Activated naive CD4-positive, alpha-beta T cell treated with anti-CD3 and anti-CD28 coated beads, Interleukin-2, amount 50 U/mL, for 24 hours (primary cell): ENCODE results near the gene ZNF512.

Experiments
- H3K27ac Mint-ChIP-seq: one replicate; pipeline ENCODE4 v1.8.0; 2021; ENCODE audit warnings: mild to moderate bottlenecking, mixed read lengths
- H3K27me3 Mint-ChIP-seq: one replicate; pipeline ENCODE4 v1.8.0; 2021; ENCODE audit warnings: mixed read lengths
- H3K36me3 Mint-ChIP-seq: one replicate; pipeline ENCODE4 v1.8.0; 2021; ENCODE audit warnings: mixed read lengths
- H3K4me1 Mint-ChIP-seq: one replicate; pipeline ENCODE4 v1.8.0; 2021; ENCODE audit warnings: mixed read lengths
- H3K4me3 Mint-ChIP-seq: one replicate; pipeline ENCODE4 v1.8.0; 2021; ENCODE audit warnings: mild to moderate bottlenecking, mixed read lengths
- H3K9me3 Mint-ChIP-seq: one replicate; pipeline ENCODE4 v1.8.0; 2021; ENCODE audit warnings: mixed read lengths

ZNF512 gene

DNA sequence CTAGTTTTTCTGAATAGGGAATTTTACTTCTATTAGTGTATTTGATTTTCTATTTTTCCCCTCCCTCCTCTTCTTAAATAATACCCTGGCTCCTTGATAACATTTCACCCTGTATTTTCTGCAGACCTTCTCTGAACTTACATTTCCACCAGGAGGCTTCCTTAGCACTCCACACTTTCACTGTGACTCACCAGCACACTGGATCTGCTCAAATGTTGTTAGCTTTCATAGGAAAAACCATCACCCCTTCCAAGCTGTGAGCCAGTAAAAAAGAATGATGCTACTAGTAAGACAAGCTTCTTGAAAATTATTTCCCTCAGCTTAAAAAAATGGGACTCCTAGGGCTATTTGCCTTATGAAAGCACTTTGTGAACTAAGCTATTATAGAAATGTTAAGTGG is 64.4 kb downstream of the ZNF512 start:
- Mint-ChIP-seq H3K27ac (no peak overlapping the region), H3K4me1 (no peaks in the 10 kb centered on the region), H3K4me3 (no peak overlapping the region), H3K9me3 (no peaks in the 10 kb centered on the region), H3K27me3 (no peaks in the 10 kb centered on the region), H3K36me3 (peaks cover 10% of the 10 kb centered on the region)

- Mint-ChIP-seq H3K36me3 (peaks cover 10% of the 10 kb centered on the region), H3K27me3 (no peaks in the 10 kb centered on the region), H3K27ac (no peak overlapping the region), H3K4me3 (no peak overlapping the region), H3K4me1 (peaks cover 4% of the 10 kb centered on the region), H3K9me3 (no peaks in the 10 kb centered on the region)
Measured at GRCh38 chr2:27647737-27648136, 64.9 kb downstream of the ZNF512 start.

GRCh38 chr2:27651056-27651455 is 68.2 kb downstream of the ZNF512 start:
- H3K4me3 Mint-ChIP-seq: no peak overlapping the region
- H3K27ac Mint-ChIP-seq: no peak overlapping the region
- H3K9me3 Mint-ChIP-seq: no peaks in the 10 kb centered on the region
- peaks cover 17% of the 10 kb centered on the region for H3K36me3 Mint-ChIP-seq
- peaks cover 18% of the 10 kb centered on the region for H3K4me1 Mint-ChIP-seq
- H3K27me3 Mint-ChIP-seq: no peaks in the 10 kb centered on the region

DNA sequence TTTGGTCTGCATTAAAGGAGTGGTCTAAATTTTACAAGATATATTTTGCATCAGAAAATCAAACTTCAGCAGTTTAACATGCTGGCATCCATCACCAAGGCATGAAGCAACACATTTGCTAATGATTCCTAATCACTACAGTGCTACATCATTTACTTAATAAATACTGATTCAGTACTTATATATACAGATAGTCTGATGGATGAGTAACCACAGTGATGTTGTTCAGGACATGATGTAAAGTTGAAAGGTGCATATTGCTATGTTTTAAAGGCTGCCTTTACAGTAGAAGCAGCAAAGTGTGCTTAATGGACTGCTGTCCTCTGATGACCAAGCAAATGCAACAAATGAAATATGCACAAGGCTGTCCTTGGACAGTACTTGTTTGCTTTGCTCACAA is 69.5 kb downstream of the ZNF512 start:
- H3K9me3 Mint-ChIP-seq: no peaks in the 10 kb centered on the region
- H3K4me1 Mint-ChIP-seq: peaks cover 18% of the 10 kb centered on the region
- peaks cover 16% of the 10 kb centered on the region for H3K36me3 Mint-ChIP-seq
- H3K27me3 Mint-ChIP-seq: no peaks in the 10 kb centered on the region
- H3K27ac Mint-ChIP-seq: peak overlapping the region; percentile 37
- no peak overlapping the region for H3K4me3 Mint-ChIP-seq

- Mint-ChIP-seq H3K36me3 (peaks cover 15% of the 10 kb centered on the region), H3K4me1 (peaks cover 18% of the 10 kb centered on the region), H3K27ac (peak overlapping the region; percentile 37)
Measured at GRCh38 chr2:27652790-27653189, 69.9 kb downstream of the ZNF512 start.

GRCh38 chr2:27653397-27653796 is 70.6 kb downstream of the ZNF512 start:
- Mint-ChIP-seq H3K4me3 (no peak overlapping the region), H3K36me3 (peaks cover 15% of the 10 kb centered on the region), H3K27ac (peak overlapping the region; percentile 20), H3K27me3 (no peaks in the 10 kb centered on the region), H3K4me1 (peaks cover 21% of the 10 kb centered on the region), H3K9me3 (no peaks in the 10 kb centered on the region)

More at GRCh38 chr2:27652790-27653189, 69.9 kb downstream of the ZNF512 start:
- H3K4me3 Mint-ChIP-seq: no peak overlapping the region
- no peaks in the 10 kb centered on the region for H3K9me3 Mint-ChIP-seq
- no peaks in the 10 kb centered on the region for H3K27me3 Mint-ChIP-seq

DNA sequence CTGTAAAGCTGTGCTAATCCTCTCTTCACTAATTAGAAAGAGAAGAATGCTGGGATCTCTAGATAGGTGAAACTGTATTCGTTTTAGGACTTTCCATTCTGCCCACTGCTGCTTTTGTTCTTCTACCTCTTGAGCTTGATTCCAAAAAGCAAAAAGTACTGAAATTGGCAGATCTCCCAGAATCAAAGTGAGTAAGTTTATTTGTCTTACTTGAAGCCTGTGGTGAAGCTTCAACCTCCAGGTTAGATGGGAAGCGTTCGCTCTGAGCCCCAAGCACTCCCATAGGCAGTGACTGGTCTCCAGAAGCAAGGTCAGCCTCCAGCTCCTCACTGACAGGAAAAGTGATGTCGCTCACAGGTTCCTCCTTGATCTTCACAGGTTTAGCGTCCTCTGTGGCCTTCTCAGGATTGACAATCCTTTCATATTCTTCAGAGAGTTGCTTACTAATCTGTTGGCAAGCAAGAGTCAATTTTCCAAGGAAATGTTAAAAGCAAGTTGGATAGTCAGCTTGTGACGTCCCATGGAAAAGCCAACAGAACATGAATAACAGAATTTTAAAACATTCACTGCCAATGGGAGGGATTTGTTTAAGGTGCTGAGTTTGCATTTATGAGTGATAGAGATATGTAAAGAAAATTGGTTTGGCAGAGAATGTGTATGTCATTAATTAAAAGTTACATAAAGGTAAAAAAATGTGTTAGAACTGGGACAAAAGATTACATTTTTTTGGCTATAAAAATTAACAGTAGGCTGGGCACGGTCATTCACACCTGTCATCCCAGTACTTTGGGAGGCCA is 72.5 kb downstream of the ZNF512 start:
- H3K27me3 Mint-ChIP-seq: no peaks in the 10 kb centered on the region
- no peak overlapping the region for H3K4me3 Mint-ChIP-seq
- peaks cover 36% of the 10 kb centered on the region for H3K4me1 Mint-ChIP-seq
- peak overlapping the region; percentile 61 for H3K27ac Mint-ChIP-seq
- no peaks in the 10 kb centered on the region for H3K9me3 Mint-ChIP-seq
- peaks cover 13% of the 10 kb centered on the region for H3K36me3 Mint-ChIP-seq

- Mint-ChIP-seq H3K4me1 (peaks cover 67% of the 10 kb centered on the region), H3K9me3 (no peaks in the 10 kb centered on the region), H3K27ac (no peak overlapping the region), H3K36me3 (peaks cover 11% of the 10 kb centered on the region), H3K4me3 (peak overlapping the region; percentile 98), H3K27me3 (no peaks in the 10 kb centered on the region)
Measured at GRCh38 chr2:27661371-27661770, 78.5 kb downstream of the ZNF512 start.

DNA sequence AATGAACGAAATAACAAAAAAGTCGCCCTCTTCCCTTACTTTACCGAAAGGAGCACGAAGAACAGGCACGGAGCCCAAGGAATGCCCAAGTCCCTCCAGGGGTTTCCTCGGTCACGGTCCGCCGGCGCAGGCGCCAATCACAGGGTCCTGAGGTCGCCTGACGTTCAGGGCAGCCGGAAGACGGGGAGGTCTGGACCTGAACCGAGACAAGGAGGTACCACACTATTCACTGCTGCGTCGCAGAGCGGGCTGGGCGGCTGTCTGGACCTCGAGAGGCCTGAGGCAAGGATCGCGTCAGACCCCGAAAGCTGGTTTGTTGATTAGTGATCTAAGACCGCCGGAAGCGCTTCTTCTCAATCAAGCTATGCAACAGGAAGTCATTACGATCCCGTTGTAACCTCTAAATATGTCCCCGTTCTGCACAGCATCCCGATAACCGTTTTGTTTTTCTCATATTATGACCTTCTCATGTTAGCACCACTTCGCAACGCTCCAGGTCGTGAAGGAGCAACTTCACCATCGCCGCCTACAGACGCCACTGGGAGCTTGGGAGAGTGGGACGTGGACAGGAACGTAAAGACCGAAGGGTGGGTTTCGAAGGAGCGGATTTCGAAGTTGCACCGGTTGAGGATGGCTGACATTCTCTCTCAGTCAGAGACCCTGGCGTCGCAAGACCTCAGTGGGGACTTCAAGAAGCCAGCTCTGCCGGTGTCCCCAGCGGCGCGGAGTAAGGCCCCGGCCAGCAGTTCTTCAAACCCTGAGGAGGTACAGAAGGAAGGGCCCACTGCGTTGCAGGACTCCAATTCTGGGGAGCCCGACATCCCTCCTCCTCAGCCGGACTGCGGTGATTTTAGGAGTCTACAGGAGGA is 80.7 kb downstream of the ZNF512 start, which contains the start of the genes SLC4A1AP and SUPT7L:
SLC4A1AP (plus strand) TSS at position 605 of the 869 bp plus-strand sequence; CDS start at position 631, 26 bp downstream.
SUPT7L (minus strand) TSS at position 330 of the 869 bp plus-strand sequence. CDS start 1,422 bp downstream, outside the sequence.
- H3K27me3 Mint-ChIP-seq: no peaks in the 10 kb centered on the region
- H3K9me3 Mint-ChIP-seq: no peaks in the 10 kb centered on the region
- peak within 1 kb of the TSS; percentile 98 for H3K4me3 Mint-ChIP-seq
- H3K27ac Mint-ChIP-seq: peak within 1 kb of the TSS; percentile 100
- peaks cover 16% of the 10 kb centered on the region for H3K36me3 Mint-ChIP-seq
- peaks cover 71% of the 10 kb centered on the region for H3K4me1 Mint-ChIP-seq

DNA sequence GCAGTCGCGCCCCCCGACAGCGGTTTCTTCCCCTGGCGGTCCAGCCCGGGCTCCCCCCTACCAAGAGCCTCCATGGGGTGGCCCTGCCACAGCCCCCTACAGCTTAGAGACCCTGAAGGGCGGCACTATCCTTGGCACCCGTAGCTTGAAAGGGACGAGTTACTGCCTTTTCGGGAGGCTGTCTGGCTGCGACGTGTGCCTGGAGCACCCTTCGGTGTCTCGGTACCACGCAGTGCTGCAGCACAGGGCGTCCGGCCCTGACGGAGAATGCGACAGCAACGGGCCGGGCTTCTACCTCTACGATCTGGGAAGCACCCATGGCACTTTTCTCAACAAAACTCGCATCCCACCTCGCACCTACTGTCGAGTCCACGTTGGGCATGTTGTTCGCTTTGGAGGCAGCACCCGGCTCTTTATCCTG is 81.3 kb downstream of the ZNF512 start:
- Mint-ChIP-seq H3K36me3 (peaks cover 16% of the 10 kb centered on the region), H3K9me3 (no peaks in the 10 kb centered on the region), H3K27me3 (no peaks in the 10 kb centered on the region), H3K27ac (peak overlapping the region; percentile 100), H3K4me3 (peak overlapping the region; percentile 98), H3K4me1 (peaks cover 65% of the 10 kb centered on the region)

- Mint-ChIP-seq H3K27me3 (no peaks in the 10 kb centered on the region), H3K9me3 (no peaks in the 10 kb centered on the region), H3K27ac (no peak overlapping the region), H3K36me3 (peaks cover 13% of the 10 kb centered on the region), H3K4me3 (peak overlapping the region; percentile 98), H3K4me1 (peaks cover 58% of the 10 kb centered on the region)
Measured at GRCh38 chr2:27664622-27665363, 82.0 kb downstream of the ZNF512 start.

DNA sequence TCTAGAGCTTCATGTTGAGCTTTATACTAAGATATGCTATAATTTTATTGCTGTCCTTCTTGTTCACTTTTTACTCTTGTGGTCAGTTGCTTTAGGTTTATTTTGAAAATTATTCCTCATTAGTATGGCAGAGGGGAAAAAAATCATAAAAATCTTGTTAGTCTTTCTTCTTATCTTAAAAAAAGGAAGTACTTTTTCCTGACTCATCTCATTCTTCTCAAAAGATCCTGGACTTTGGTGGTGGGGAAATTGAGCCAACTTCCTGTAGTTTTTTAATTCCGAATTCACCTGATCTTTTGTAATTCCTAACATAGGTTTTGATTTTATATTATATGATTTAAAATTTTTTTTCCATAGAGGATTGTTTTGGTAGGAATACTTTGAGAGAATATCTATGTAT is 84.6 kb downstream of the ZNF512 start:
- Mint-ChIP-seq H3K9me3 (no peaks in the 10 kb centered on the region), H3K4me3 (no peak overlapping the region), H3K27ac (peak overlapping the region; percentile 77), H3K4me1 (peaks cover 53% of the 10 kb centered on the region), H3K36me3 (peaks cover 18% of the 10 kb centered on the region), H3K27me3 (no peaks in the 10 kb centered on the region)

GRCh38 chr2:27671235-27671634 is 88.4 kb downstream of the ZNF512 start:
- Mint-ChIP-seq H3K4me3 (no peak overlapping the region), H3K4me1 (peaks cover 32% of the 10 kb centered on the region), H3K36me3 (peaks cover 25% of the 10 kb centered on the region), H3K27me3 (no peaks in the 10 kb centered on the region), H3K27ac (no peak overlapping the region), H3K9me3 (no peaks in the 10 kb centered on the region)
